Lower lobe of right lung (tissue), 2 donors: ENCODE data around the gene C12orf42. TPM values are rescaled to one million over a fixed set of nuclear protein-coding genes. Genes with fewer than 3 reads are reported as not detected.

Experiments used
- ATAC-seq, 2 donors: fragments of 200-7000 bp; cut with Tn5 transposase; one replicate each; pipeline ENCODE4 v1.9.1; 2020 to 2022; ENCODE audit warnings: mild to moderate bottlenecking in 2 of 2, moderate library complexity in 2 of 2
- DNase-seq: peaks from one replicate; pipeline ENCODE4 v3.0.0-alpha.2; 2020
- H3K27ac ChIP-seq: fragments of 200-600 bp; one replicate; pipeline ENCODE4 v1.8.0; 2022
- H3K27me3 ChIP-seq: fragments of 200-600 bp; one replicate; pipeline ENCODE4 v1.8.0; 2022; ENCODE audit warnings: low read depth
- H3K36me3 ChIP-seq: fragments of 200-600 bp; one replicate; pipeline ENCODE4 v1.8.0; 2022; ENCODE audit warnings: mild to moderate bottlenecking
- H3K4me1 ChIP-seq: fragments of 200-600 bp; one replicate; pipeline ENCODE4 v1.8.0; 2022
- H3K4me3 ChIP-seq: fragments of 200-600 bp; one replicate; pipeline ENCODE4 v1.8.0; 2022; ENCODE audit warnings: mild to moderate bottlenecking
- H3K9me3 ChIP-seq: fragments of 200-600 bp; one replicate; pipeline ENCODE4 v1.8.0; 2022
- intact Hi-C: fragments of 100-400 bp; cut with DNase I; formaldehyde crosslinking; loops from one replicate; pipeline ENCODE4 v1.11.0; 2022
- total RNA-seq: library from RNA; stranded (reverse); fragmentation: NEBNext Ultra II Directional; extraction: Animal tissue kit (Norgen Biotek cat#: 25700); gene quantifications from one replicate; pipeline ENCODE4 v1.2.1, GENCODE V29; 2021
- TF ChIP-seq, protein P1 (sequence below): fragments of 200-600 bp; IDR thresholded peaks from one replicate; pipeline ENCODE4 v1.8.0; 2022; ENCODE audit warnings: antibody characterized with exemption, mild to moderate bottlenecking
- donor health status: DM: no; HTN: yes; CAD: no; lungs with severe emphysema.

The C12orf42 gene
- total RNA-seq, 1 donor from 2014 or later, result not detected

DNA sequence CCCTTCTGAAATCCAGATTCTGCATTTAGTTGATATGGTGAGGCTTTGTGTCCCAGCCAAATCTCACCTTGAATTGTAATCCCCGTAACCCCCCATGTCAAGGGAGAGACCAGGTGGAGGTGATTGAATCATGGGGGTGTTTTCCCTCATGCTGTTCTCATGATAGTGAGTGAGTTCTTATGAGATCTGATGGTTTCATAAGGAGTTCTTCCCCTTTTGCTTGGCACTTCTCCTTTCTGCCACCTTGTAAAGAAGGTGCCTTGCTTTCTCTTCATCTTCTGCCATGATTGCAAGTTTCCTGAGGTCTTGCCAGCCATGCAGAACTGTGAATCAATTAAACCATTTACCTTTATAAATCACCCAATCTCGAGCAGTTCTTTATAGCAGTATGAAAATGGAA, 23.1 kb upstream of the C12orf42 start:
- DNase-seq, result no peak
- no peak overlapping the region for H3K4me3 ChIP-seq
- no peaks in the 10 kb centered on the region for H3K27me3 ChIP-seq
- intact Hi-C loops, result no loop called here
- no peaks in the 10 kb centered on the region for H3K9me3 ChIP-seq
- H3K36me3 ChIP-seq, result no peaks in the 10 kb centered on the region
- ATAC-seq, result no peak
- TF ChIP-seq, protein P1, sequence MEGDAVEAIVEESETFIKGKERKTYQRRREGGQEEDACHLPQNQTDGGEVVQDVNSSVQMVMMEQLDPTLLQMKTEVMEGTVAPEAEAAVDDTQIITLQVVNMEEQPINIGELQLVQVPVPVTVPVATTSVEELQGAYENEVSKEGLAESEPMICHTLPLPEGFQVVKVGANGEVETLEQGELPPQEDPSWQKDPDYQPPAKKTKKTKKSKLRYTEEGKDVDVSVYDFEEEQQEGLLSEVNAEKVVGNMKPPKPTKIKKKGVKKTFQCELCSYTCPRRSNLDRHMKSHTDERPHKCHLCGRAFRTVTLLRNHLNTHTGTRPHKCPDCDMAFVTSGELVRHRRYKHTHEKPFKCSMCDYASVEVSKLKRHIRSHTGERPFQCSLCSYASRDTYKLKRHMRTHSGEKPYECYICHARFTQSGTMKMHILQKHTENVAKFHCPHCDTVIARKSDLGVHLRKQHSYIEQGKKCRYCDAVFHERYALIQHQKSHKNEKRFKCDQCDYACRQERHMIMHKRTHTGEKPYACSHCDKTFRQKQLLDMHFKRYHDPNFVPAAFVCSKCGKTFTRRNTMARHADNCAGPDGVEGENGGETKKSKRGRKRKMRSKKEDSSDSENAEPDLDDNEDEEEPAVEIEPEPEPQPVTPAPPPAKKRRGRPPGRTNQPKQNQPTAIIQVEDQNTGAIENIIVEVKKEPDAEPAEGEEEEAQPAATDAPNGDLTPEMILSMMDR, result no peak
- H3K27ac ChIP-seq, result no peak overlapping the region
- H3K4me1 ChIP-seq, result no peaks in the 10 kb centered on the region

DNA sequence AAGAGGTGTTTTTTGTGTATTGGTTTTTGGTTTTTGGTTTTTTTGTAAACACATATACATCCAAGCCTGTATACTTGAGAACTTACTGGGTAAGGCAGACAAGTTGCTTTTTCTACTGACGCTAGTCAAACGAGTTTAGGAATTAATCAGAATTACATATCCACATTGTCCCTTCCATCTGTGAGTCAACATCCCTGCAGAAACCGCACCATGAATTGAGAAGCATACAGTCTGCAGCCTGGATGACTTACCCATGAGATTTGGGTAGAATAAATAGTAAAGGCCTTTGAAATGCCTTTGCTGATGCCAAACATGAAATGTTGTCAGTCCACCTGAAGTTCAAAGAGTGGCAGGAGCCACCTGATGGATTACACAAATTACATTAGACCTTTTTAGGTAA, 21.4 kb upstream of the C12orf42 start:
- no peak for DNase-seq
- Histone ChIP-seq H3K36me3 (no peaks in the 10 kb centered on the region), H3K9me3 (no peaks in the 10 kb centered on the region), H3K27ac (no peak overlapping the region), H3K4me3 (no peak overlapping the region), H3K4me1 (no peaks in the 10 kb centered on the region), H3K27me3 (no peaks in the 10 kb centered on the region)
- TF ChIP-seq, protein P1, result no peak
- ATAC-seq, result no peak
- intact Hi-C loops, result no loop called here

DNA sequence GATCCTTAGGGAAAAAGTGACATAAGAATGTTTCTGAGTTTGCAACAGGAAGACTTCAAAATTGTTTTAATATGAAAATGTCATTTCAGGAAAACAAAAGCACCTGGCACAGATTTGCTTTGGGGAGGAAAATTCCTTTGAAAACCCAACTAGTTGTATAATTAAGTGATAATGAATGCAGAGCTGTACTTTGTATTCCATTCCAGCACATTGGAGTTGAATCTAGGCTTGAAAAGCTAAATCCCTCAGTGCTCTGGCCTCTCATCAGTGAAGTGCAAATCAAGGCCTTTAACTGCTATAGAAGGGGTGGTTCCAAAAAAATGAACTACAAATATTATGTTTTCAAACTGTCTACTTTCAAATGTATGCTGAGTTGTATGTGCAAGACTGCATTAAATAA, 19.6 kb upstream of the C12orf42 start:
- no peaks in the 10 kb centered on the region for H3K27me3 ChIP-seq
- no peaks in the 10 kb centered on the region for H3K4me1 ChIP-seq
- intact Hi-C loops, result no loop called here
- no peak overlapping the region for H3K27ac ChIP-seq
- TF ChIP-seq, protein P1, result no peak
- ATAC-seq, result no peak
- no peaks in the 10 kb centered on the region for H3K36me3 ChIP-seq
- H3K4me3 ChIP-seq, result no peak overlapping the region
- no peaks in the 10 kb centered on the region for H3K9me3 ChIP-seq
- no peak for DNase-seq

DNA sequence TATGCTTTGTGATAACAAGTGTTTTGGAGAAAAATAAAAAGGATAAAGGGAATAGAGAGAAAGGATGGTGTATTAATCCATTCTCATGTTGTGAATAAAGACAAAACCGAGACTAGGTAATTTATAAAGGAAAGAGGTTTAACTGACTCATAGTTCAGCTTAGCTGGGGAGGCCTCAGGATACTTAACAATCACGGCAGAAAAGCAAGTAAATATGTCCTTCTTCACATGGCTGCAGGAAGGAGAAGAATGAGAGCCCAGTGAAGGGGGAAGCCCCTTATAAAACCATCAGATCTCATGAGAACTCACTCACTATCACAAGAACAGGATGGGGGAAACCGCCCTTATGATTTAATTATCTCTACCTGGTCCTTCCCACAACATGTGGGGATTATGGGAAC, 18.1 kb upstream of the C12orf42 start:
- intact Hi-C loops, result no loop called here
- TF ChIP-seq, protein P1, result no peak
- Histone ChIP-seq H3K4me1 (no peaks in the 10 kb centered on the region), H3K27me3 (no peaks in the 10 kb centered on the region), H3K9me3 (no peaks in the 10 kb centered on the region), H3K4me3 (no peak overlapping the region), H3K27ac (no peak overlapping the region), H3K36me3 (no peaks in the 10 kb centered on the region)
- DNase-seq (no peak), ATAC-seq (no peak)

DNA sequence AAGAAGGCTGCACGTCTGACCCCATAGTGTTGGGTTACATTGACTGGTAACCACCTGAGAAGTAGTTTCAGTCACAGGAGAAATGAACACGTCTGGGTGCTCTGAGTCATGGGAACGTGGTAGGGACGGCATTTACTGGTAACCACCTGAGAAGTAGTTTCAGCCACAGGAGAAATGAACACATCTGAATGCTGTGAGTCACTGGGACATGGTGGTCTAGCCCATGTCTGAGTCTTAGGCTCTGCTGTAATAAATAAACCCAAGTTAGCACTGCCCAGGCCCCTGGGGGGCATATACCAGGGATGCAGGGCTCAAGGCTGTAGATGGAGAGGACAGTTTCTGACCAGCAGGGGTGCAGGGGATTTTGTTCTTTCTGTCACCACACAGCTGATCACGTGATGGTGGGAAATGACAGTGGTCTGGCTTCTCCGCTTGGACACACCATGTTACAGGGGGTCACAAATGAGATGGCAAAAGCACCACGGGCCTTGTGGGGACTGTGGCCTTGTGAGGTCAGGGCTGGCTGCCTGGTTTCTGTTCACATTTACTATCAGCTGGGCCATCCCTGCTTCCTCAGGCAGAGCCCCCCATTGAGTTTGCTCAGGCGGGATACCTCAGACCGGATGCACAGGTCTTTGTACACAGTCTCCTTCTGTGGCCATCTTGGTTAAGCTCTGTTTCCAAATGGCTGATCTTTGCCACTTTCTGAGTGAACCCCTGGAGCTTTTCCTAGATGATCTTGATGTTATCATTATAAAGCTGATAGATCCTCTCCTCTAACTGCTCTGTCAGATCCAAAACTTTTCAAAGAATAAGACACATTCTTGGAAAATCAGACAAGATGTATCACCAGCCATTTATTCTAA, 9.8 kb upstream of the C12orf42 start:
- H3K27ac ChIP-seq, result no peak overlapping the region
- no peak overlapping the region for H3K4me3 ChIP-seq
- intact Hi-C loops, result no loop called here
- ATAC-seq, result no peak
- no peaks in the 10 kb centered on the region for H3K4me1 ChIP-seq
- H3K9me3 ChIP-seq, result no peaks in the 10 kb centered on the region
- DNase-seq, result no peak
- H3K27me3 ChIP-seq, result no peaks in the 10 kb centered on the region
- H3K36me3 ChIP-seq, result no peaks in the 10 kb centered on the region
- TF ChIP-seq, protein P1, result no peak
